Uterus (tissue), 2 donors: ENCODE data around the gene NAT9.

ENCODE experiments used
- CTCF ChIP-seq, 4 experiments: fragments of 200-600 bp in 2 of 4; fragments of 450-650 bp in 2 of 4; sonication (generic) in 2 of 4; IDR thresholded peaks; one replicate each; pipeline ENCODE4 v1.5.1; 2016 to 2019; ENCODE audit warnings: antibody characterized with exemption in 4 of 4, mild to moderate bottlenecking in 2 of 4, moderate library complexity in 1 of 4
- POLR2A ChIP-seq, 2 donors: fragments of 450-650 bp; IDR thresholded peaks; one replicate each; pipeline ENCODE4 v1.6.1; 2016; ENCODE audit warnings: antibody characterized with exemption in 2 of 2, mild to moderate bottlenecking in 1 of 2, moderate library complexity in 1 of 2

GRCh38 chr17:74745548-74746177, 30.5 kb downstream of the NAT9 start:
- TF ChIP-seq CTCF (IDR thresholded peaks at IDR 0.05): no peak
- TF ChIP-seq POLR2A (IDR thresholded peaks at IDR 0.05): no peak
